Common myeloid progenitor, CD34-positive (primary cell): ENCODE measurements around the gene DNHD1.
A peak's percentile ranks its signal among the peaks of the same experiment; 100 is the strongest.

Experiments used
- CTCF ChIA-PET: fragments of 350-600 bp; sonication (Branson Sonifier 250); formaldehyde crosslinking; loops from one replicate; lab custom pipeline; 2021; ENCODE audit warnings: antibody characterized with exemption; lab: Charles Lee
- POLR2A ChIA-PET: fragments of 350-600 bp; sonication (Branson Sonifier 250); formaldehyde crosslinking; loops from one replicate; lab custom pipeline; 2021; ENCODE audit warnings: antibody characterized with exemption; lab: Charles Lee
- DNase-seq, 3 donors: peaks; one replicate each; pipeline versions ENCODE4 v3.0.0 to v3.0.0-alpha.2; 2013
- H3K27ac ChIP-seq, 2 experiments: 1 replicate in 1 of 2; 2 replicates in 1 of 2; pipeline ENCODE4 v1.7.0; 2013; ENCODE audit warnings: inconsistent platforms in 2 of 2, low read length in 2 of 2, mild to moderate bottlenecking in 2 of 2, low read depth in 1 of 2, moderate library complexity in 1 of 2; ENCODE audit not compliant: severe bottlenecking in 2 of 2, insufficient read depth in 1 of 2, poor library complexity in 1 of 2
- H3K27me3 ChIP-seq, 5 experiments: replicated peaks in 2 of 5; 1 replicate in 3 of 5; 2 replicates in 2 of 5; pipeline versions ENCODE4 v1.6.1 to v1.7.0; 2013; ENCODE audit warnings: low read length in 4 of 5, mild to moderate bottlenecking in 2 of 5, moderate library complexity in 2 of 5, inconsistent platforms in 1 of 5; ENCODE audit not compliant: insufficient read depth in 5 of 5, control insufficient read depth in 4 of 5
- H3K36me3 ChIP-seq, 4 experiments: 1 replicate in 2 of 4; 2 replicates in 2 of 4; pipeline versions ENCODE4 v1.6.1 to v1.7.0; 2013; ENCODE audit warnings: low read length in 3 of 4, control low read depth in 1 of 4, mild to moderate bottlenecking in 1 of 4; ENCODE audit not compliant: control insufficient read depth in 4 of 4, insufficient read depth in 4 of 4
- H3K4me1 ChIP-seq, 4 experiments: 1 replicate in 3 of 4; 2 replicates in 1 of 4; pipeline versions ENCODE4 v1.6.1 to v1.7.1; 2013; ENCODE audit warnings: low read length in 3 of 4, mild to moderate bottlenecking in 3 of 4, control low read depth in 1 of 4, inconsistent platforms in 1 of 4, moderate library complexity in 1 of 4; ENCODE audit not compliant: control insufficient read depth in 4 of 4, insufficient read depth in 4 of 4; ENCODE audit errors: control extremely low read depth in 1 of 4
- H3K4me3 ChIP-seq, 7 experiments: 1 replicate in 4 of 7; 2 replicates in 3 of 7; pipeline versions ENCODE4 v1.5.1 to v1.7.0; 2013; ENCODE audit warnings: mild to moderate bottlenecking in 7 of 7, low read length in 6 of 7, moderate library complexity in 6 of 7, inconsistent platforms in 2 of 7, low read depth in 2 of 7, control low read depth in 1 of 7; ENCODE audit not compliant: insufficient read depth in 4 of 7, control insufficient read depth in 1 of 7; ENCODE audit errors: extremely low read depth in 1 of 7
- H3K9me3 ChIP-seq, 5 experiments: 1 replicate in 4 of 5; 2 replicates in 1 of 5; pipeline versions ENCODE4 v1.6.1 to v1.7.1; 2013; ENCODE audit warnings: low read length in 4 of 5, mild to moderate bottlenecking in 2 of 5, inconsistent platforms in 1 of 5, low read depth in 1 of 5, moderate library complexity in 1 of 5; ENCODE audit not compliant: control insufficient read depth in 4 of 5, insufficient read depth in 2 of 5; ENCODE audit errors: control extremely low read depth in 1 of 5
- WGBS: methylation state at CpG from one replicate; pipeline ENCODE4 v1.1.5; 2013; ENCODE audit not compliant: insufficient coverage; 5-methylcytosine and 5-hydroxymethylcytosine counted together

Gene DNHD1

DNA sequence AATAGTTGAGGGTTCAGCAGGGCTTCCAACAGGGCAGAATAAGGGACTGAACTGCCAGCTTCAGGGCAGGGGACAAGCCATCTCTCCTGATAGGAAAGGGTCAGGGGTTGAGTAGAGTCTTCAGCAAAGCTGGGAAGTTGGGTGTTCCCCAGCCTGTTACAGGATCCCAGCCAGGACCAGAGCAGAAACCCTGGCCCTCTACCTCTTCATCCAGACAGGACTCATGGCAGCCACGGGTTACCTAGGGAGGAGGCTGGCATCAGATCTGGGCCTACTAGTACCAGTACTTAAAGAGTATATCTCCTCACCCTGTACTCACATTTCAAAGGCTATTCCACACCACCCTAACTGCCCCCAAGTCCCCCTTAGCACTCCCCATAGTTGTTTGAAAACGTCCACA, 117.4 kb downstream of the DNHD1 start:
- DNase-seq = no peak
- POLR2A ChIA-PET = no interaction called here
- Histone ChIP-seq H3K4me3 (no peak overlapping the region), H3K4me1 (peaks cover 15 to 47% (median 45%) of the 10 kb centered on the region in 4 experiments), H3K27ac (no peak overlapping the region), H3K9me3 (no peaks in the 10 kb centered on the region), H3K27me3 (no peaks in the 10 kb centered on the region), H3K36me3 (peaks cover 5 to 53% (median 37%) of the 10 kb centered on the region in 4 experiments)
- CTCF ChIA-PET = interaction anchor here (1.1 to 2.4 kb wide), 3 partner anchors 11 to 85 kb away, joined by 3 to 7 read pairs (median 5); partner anchors contain the start of genes ILK and RRP8
- 100% methylated on average over 1 of the region's 2 CpGs for WGBS

DNA sequence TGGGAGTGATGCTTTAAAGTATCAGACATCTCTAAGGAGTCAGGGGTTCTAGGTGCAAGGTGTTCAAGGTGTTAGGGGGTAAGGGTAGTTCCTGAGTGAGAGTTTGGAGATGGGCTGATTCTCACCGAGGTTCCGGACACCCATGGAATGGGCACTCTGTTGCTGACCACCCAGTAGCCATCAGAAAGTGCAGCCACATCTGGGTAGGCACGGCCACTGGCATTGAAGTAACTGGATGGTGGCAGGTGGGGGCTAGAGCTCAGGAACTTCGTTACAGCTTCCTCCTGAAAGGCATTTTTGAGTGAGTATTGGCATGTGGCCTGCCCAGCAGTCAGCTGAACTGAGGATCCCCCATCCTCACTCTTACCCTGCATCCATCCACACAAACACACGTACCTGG, 118.0 kb downstream of the DNHD1 start:
- no peak overlapping the region for H3K4me3 ChIP-seq
- ChIA-PET POLR2A (no interaction called here), CTCF (interaction anchor here (1.1 to 1.9 kb wide), 2 partner anchors 10 to 86 kb away, joined by 3 to 5 read pairs; no protein-coding TSS in a partner anchor)
- no peak overlapping the region for H3K27ac ChIP-seq
- H3K36me3 ChIP-seq = peaks cover 5 to 47% (median 32%) of the 10 kb centered on the region in 4 experiments
- no peaks in the 10 kb centered on the region for H3K9me3 ChIP-seq
- 95% methylated on average over 4 of the region's 5 CpGs for WGBS
- peaks cover 18 to 51% (median 48%) of the 10 kb centered on the region in 4 experiments for H3K4me1 ChIP-seq
- no peaks in the 10 kb centered on the region for H3K27me3 ChIP-seq
- DNase-seq = no peak

DNA sequence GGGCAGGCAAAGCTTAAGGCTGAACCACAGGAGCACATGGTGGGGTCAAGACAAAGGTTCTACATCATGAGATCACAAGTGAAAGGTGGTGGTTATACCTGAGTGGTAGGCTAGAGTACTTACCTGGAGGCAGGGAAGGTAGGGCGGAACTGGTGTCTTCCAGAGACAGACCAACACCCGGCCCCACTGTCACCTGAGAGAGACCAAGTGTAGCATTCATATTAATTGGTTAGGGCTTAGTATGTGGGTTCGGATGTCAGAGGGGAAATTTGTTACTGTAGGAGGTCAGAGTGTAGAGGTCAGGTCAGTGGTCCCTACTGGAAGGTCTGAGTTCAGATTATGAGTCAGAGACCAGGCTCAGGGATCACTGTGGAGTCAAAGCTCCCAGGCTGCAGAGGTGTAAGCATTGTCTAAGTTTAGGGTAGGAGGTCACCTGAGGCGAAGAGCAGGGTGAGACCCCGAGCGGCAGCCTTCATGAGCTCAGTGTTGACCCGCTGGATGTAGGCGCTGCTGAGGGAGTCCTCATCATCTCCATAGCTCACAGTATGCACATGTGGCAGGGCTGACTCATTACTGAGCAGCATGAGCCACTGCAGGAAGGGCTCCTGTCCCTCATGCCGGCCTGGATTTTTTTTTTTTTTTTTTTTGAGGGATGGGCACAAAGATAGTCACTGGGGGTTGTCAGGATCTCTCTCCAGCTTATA, 119.0 kb downstream of the DNHD1 start:
- Histone ChIP-seq H3K36me3 (peaks cover 2 to 37% (median 22%) of the 10 kb centered on the region in 4 experiments), H3K9me3 (no peaks in the 10 kb centered on the region), H3K4me3 (no peak overlapping the region), H3K27ac (no peak overlapping the region), H3K4me1 (peaks cover 18 to 54% (median 46%) of the 10 kb centered on the region in 4 experiments), H3K27me3 (no peaks in the 10 kb centered on the region)
- WGBS = 100% methylated on average over 8 of the region's 9 CpGs
- ChIA-PET POLR2A (no interaction called here), CTCF (interaction anchor here (1.9 kb wide), 1 partner anchor 11 kb away, joined by 5 read pairs; no protein-coding TSS in a partner anchor)
- no peak for DNase-seq

DNA sequence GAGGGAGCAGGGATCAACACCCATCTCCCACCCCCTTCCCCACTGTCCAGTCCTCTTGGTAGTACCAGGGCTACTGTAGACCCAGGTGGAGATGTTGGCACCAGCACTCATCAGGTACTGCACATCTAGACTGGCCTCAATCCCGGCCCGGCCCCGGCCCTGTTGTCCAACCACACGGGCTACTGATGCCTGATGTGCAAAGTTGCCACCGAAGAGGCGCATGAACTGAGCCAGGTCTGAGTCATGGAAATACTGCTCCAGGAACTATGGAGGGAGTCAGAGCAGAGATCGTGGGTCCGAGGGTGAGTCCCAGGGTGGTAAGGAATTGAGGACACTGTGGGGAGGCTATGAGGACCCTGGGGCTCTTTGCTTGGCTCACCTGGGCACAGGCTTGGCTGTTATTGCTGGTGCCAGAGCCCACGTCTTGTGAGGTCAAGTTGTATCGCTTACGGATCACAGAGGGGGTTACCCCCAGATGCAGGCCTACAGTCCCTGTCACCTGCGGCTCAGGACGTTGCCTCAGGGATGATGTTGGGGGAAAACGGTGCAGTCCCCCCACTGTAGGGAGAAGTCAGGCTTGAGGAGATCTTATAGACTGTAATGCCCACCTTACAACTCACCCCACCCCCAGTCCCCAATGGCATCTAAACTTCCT, 119.6 kb downstream of the DNHD1 start:
- peaks cover 18 to 48% (median 40%) of the 10 kb centered on the region in 4 experiments for H3K4me1 ChIP-seq
- H3K4me3 ChIP-seq = no peak overlapping the region
- 98% methylated on average over 11 of the region's 14 CpGs for WGBS
- DNase-seq = no peak
- peaks cover 2 to 33% (median 21%) of the 10 kb centered on the region in 4 experiments for H3K36me3 ChIP-seq
- no peaks in the 10 kb centered on the region for H3K9me3 ChIP-seq
- ChIA-PET CTCF (interaction anchor here (1.1 to 3.3 kb wide), 6 partner anchors 9 to 84 kb away, joined by 3 to 24 read pairs (median 12); partner anchors contain the start of gene MRPL17), POLR2A (no interaction called here)
- no peaks in the 10 kb centered on the region for H3K27me3 ChIP-seq
- H3K27ac ChIP-seq = no peak overlapping the region

DNA sequence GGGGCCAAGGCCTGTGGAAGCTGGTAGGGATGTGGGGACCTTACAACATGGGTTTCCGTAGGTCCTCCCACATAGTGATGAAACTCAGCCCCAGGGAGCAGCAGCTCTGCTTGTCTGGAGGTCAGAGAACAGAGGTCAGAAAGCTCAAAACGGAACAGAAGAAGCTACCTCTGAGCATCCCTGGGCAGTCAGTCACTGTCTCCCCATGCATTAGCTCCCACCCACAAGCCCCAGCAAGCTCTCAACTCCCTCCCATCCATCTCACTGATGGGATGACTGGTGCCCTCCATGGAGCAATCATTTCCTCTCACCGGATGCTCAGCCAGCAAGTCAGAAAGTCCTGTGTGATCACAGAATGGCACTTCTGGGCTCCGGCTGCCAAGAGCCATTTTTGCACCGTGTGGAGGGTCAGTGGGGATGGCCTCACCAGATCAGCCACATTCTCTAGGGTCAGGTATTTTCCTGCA, 120.3 kb downstream of the DNHD1 start:
- H3K4me3 ChIP-seq = peak overlapping the region in 6 of 7 experiments; percentile 71 to 94 (median 88)
- POLR2A ChIA-PET = interaction anchor here (0.9 to 1.7 kb wide), 2 partner anchors 9 to 14 kb away, joined by 3 to 8 read pairs; partner anchors contain the start of genes ILK and RRP8
- H3K27ac ChIP-seq = peak overlapping the region in 1 of 2 experiments; percentile 96
- no peaks in the 10 kb centered on the region for H3K9me3 ChIP-seq
- H3K36me3 ChIP-seq = peaks cover 2 to 33% (median 21%) of the 10 kb centered on the region in 4 experiments
- 71% methylated on average over 5 of the region's 5 CpGs for WGBS
- CTCF ChIA-PET = interaction anchor here (0.8 to 3.3 kb wide), 17 partner anchors 10 to 85 kb away, joined by 3 to 24 read pairs (median 5); partner anchors contain the start of gene MRPL17
- peaks cover 18 to 47% (median 38%) of the 10 kb centered on the region in 4 experiments for H3K4me1 ChIP-seq
- DNase-seq = no peak
- no peaks in the 10 kb centered on the region for H3K27me3 ChIP-seq

DNA sequence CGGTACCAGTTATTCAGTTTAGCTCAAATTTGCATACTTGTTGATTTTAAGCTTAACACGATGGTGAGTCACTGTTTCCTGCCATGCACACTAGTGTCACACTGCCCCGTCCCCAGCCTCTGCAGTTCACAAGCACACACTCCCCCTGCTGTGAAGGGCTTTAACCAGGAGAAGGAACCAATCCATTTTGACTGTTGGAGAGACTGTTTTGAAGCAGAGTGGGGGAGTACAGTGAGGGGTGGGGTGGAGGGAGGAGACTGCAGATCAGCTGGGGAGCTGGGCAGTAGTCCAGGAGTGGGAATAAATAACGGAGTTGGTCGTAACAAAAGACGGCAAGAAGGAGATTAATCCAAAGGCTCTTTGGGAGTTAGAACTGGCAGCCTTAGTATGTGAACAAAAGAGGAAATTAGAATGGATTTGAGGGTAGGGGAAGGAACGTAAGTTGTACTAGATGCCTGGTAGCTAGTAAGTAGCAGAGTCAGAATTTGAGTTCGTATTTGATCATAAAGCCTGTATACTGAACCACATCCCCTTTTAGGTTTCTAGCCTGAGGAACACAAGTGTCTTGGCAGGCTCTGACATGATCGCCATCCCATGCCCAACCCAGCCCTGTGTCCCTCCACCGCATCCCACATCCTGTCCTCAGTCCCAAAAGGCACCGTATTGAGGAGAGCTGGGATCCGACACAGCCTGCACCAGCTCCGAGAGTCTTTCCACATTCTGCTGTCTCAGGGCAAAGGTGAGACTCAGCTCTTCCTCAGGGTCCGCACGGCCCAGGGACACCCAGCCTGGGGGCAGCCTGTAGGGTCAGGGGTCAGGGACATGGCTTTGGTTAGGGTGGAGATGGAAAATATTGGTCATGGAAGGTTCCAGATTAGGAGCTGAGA, 121.3 kb downstream of the DNHD1 start:
- no peaks in the 10 kb centered on the region for H3K9me3 ChIP-seq
- peak; percentile 91 to 97 (median 95) for DNase-seq
- 8% methylated on average over 13 of the region's 15 CpGs for WGBS
- H3K27ac ChIP-seq = peak overlapping the region; percentile 82 to 96
- H3K27me3 ChIP-seq = no peaks in the 10 kb centered on the region
- peak overlapping the region; percentile 71 to 94 (median 88) for H3K4me3 ChIP-seq
- H3K4me1 ChIP-seq = peaks cover 10 to 36% (median 28%) of the 10 kb centered on the region in 4 experiments
- ChIA-PET CTCF (interaction anchor here (0.6 to 3.3 kb wide), 30 partner anchors 11 to 89 kb away, joined by 3 to 24 read pairs (median 4); partner anchors contain the start of gene MRPL17), POLR2A (interaction anchor here (0.9 to 1.7 kb wide), 4 partner anchors 10 to 17 kb away, joined by 3 to 8 read pairs (median 4); partner anchors contain the start of genes ILK and RRP8)
- peaks cover 2 to 33% (median 22%) of the 10 kb centered on the region in 4 experiments for H3K36me3 ChIP-seq
